Ovary (tissue), 9 donors: ENCODE results near the gene EYS. TPM values are rescaled to one million over a fixed set of nuclear protein-coding genes. Genes with fewer than 3 reads are reported as not detected.

Source experiments
- DNase-seq, 5 donors: peaks; one replicate each; pipeline ENCODE4 v3.0.0-alpha.2; 2019 to 2020
- H3K27ac ChIP-seq, 2 donors: fragments of 200-600 bp; one replicate each; pipeline versions ENCODE4 v1.5.1 to v1.8.0; 2019 to 2022
- H3K27me3 ChIP-seq: fragments of 200-600 bp; one replicate; pipeline ENCODE4 v1.8.0; 2022
- H3K36me3 ChIP-seq: fragments of 200-600 bp; sonication (generic); one replicate; pipeline ENCODE4 v1.5.1; 2019
- H3K4me1 ChIP-seq: one replicate; pipeline ENCODE4 v1.8.1; 2013; ENCODE audit warnings: mild to moderate bottlenecking, moderate library complexity; ENCODE audit not compliant: insufficient read depth
- H3K4me3 ChIP-seq: fragments of 200-600 bp; sonication (generic); one replicate; pipeline ENCODE4 v1.5.1; 2017
- H3K9me3 ChIP-seq, 2 donors: fragments of 200-600 bp in 1 of 2; sonication (generic) in 1 of 2; one replicate each; pipeline versions ENCODE4 v1.5.1 to v1.8.1; 2013 to 2019; ENCODE audit warnings: mild to moderate bottlenecking in 1 of 2, moderate library complexity in 1 of 2
- EP300 ChIP-seq: sonication (generic); formaldehyde crosslinking; IDR thresholded peaks from one replicate; pipeline ENCODE4 v1.6.1; 2017; ENCODE audit warnings: antibody characterized with exemption
- POLR2A ChIP-seq: fragments of 450-650 bp; IDR thresholded peaks from one replicate; pipeline ENCODE4 v1.6.1; 2017; ENCODE audit warnings: antibody characterized with exemption, mild to moderate bottlenecking, moderate library complexity
- WGBS, 3 donors: extraction: QIAGEN DNeasy Blood & Tissue Kit in 1 of 3; methylation state at CpG; one replicate each; pipeline versions ENCODE4 v1.1.5 to v1.1.7; 2013 to 2017; 5-methylcytosine and 5-hydroxymethylcytosine counted together
- intact Hi-C, 4 donors: fragments of 100-400 bp; cut with DNase I; formaldehyde crosslinking; loops; one replicate each; pipeline versions ENCODE4 v1.11.0 to v1.15.1; 2022 to 2023
- polyA plus RNA-seq, 2 donors: library from polyadenylated mRNA; stranded (reverse); fragments of 200-250 nt in 1 of 2; fragments of 350-450 nt in 1 of 2; fragmentation: Illumina TruSeq in 1 of 2; extraction: RNeasy Lipid Tissue Mini Kit (QIAGEN cat#74804) in 1 of 2; gene quantifications; one replicate each; pipeline ENCODE4 v1.2.3, GENCODE V29; 2013 to 2014
- total RNA-seq, 7 donors: library from RNA; depleted of rRNA in 2 of 7; stranded (reverse); fragments of >200 nt in 2 of 7; fragmentation: NEBNext Ultra II Directional in 3 of 7; extraction: Animal tissue kit (Norgen Biotek cat#: 25700) in 3 of 7; gene quantifications; one replicate each; pipeline versions ENCODE4 v1.1.0 to v1.2.4, GENCODE V29; 2016 to 2023
- TF ChIP-seq, protein P1 (sequence below), 3 donors: fragments of 450-650 bp in 2 of 3; fragments of 200-600 bp in 1 of 3; IDR thresholded peaks; one replicate each; pipeline versions ENCODE4 v1.5.1 to v1.8.0; 2016 to 2022; ENCODE audit warnings: antibody characterized with exemption in 3 of 3, mild to moderate bottlenecking in 1 of 3
- donor health status: DM: no; HTN: no; CAD: no; lungs with moderate emphysema.
- donor health status: DM: no; HTN: no; CAD: no.
- donor health status: Bipolar disorder and iron deficiency.
- donor health status: DM: yes; HTN: yes; CAD: no.
- donor health status: DM: no; HTN: no; CAD: no.
- donor health status: DM: yes; HTN: yes; CAD: no.

Gene EYS
- total and polyA plus RNA-seq, 9 donors = under 0.01 to 0.03 (median 0.01) TPM; not detected in 6

DNA sequence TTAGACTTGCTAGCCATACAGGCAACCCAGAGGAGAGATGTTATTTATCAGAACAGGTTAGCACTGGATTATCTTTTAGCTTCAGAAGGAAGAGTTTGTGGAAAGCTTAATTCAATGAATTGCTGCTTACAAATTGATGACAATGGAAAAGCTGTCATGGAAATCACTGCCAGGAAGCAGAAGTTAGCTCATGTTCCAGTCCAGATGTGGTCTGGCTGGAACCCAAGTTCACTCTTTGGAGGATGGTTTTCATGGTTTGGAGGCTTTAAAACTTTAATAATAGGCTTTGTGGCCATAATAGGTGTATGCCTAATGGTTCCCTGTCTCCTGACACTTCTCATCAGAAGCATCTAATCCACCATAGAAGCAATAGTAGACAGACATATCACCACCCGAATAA, 1372.4 kb downstream of the EYS start:
- H3K36me3 ChIP-seq = no peaks in the 10 kb centered on the region
- TF ChIP-seq EP300 = no peak
- TF ChIP-seq, protein P1, sequence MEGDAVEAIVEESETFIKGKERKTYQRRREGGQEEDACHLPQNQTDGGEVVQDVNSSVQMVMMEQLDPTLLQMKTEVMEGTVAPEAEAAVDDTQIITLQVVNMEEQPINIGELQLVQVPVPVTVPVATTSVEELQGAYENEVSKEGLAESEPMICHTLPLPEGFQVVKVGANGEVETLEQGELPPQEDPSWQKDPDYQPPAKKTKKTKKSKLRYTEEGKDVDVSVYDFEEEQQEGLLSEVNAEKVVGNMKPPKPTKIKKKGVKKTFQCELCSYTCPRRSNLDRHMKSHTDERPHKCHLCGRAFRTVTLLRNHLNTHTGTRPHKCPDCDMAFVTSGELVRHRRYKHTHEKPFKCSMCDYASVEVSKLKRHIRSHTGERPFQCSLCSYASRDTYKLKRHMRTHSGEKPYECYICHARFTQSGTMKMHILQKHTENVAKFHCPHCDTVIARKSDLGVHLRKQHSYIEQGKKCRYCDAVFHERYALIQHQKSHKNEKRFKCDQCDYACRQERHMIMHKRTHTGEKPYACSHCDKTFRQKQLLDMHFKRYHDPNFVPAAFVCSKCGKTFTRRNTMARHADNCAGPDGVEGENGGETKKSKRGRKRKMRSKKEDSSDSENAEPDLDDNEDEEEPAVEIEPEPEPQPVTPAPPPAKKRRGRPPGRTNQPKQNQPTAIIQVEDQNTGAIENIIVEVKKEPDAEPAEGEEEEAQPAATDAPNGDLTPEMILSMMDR (IDR thresholded peaks at IDR 0.05) = no peak
- no peak for TF ChIP-seq POLR2A
- no peaks in the 10 kb centered on the region for H3K4me1 ChIP-seq
- no peaks in the 10 kb centered on the region for H3K27me3 ChIP-seq
- 92 to 100% (median 98%) methylated on average over 1 of the region's 1 CpG for WGBS, 3 donors
- no peak overlapping the region for H3K27ac ChIP-seq
- no peak for DNase-seq
- no peak overlapping the region for H3K4me3 ChIP-seq
- intact Hi-C loops = no loop called here
- no peaks in the 10 kb centered on the region for H3K9me3 ChIP-seq

DNA sequence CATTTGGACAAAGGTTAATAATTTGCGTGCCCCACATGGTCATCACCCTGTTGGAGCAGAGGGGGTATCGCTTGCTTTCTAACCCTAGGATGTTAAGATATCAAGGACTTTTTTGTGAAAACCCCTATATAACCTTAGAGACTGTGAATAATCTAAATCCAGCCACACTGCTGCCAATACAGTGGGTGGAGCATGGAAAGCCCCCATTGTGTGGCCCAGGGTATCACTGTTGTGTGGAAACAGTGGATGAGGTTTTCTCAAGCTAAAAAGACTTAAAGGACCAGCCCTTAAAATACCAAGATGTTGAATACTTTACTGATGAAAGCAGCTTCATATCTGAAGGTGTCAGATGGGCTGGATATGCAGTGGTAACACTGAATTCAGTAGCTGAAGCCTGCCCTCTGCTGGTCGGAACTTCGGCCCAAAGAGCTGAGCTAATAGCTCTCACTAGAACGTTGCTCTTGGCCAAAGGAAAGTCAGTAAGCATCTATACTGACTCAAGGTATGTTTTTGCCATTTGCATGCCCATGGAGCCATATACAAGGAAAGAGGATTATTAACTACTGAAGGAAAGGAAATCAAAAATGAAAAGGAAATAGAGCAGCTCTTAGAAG, 1376.2 kb downstream of the EYS start:
- intact Hi-C loops = no loop called here
- no peaks in the 10 kb centered on the region for H3K36me3 ChIP-seq
- H3K4me1 ChIP-seq = no peaks in the 10 kb centered on the region
- TF ChIP-seq, protein P1 (IDR thresholded peaks at IDR 0.05) = no peak
- TF ChIP-seq EP300 = no peak
- TF ChIP-seq POLR2A = no peak
- no peak overlapping the region for H3K27ac ChIP-seq
- WGBS, 3 donors = 46 to 49% (median 46%) methylated on average over 5 of the region's 5 CpGs
- peak in 4 of 5 donors; percentile 25 to 59 (median 28) for DNase-seq
- no peaks in the 10 kb centered on the region for H3K27me3 ChIP-seq
- no peaks in the 10 kb centered on the region for H3K9me3 ChIP-seq
- no peak overlapping the region for H3K4me3 ChIP-seq

DNA sequence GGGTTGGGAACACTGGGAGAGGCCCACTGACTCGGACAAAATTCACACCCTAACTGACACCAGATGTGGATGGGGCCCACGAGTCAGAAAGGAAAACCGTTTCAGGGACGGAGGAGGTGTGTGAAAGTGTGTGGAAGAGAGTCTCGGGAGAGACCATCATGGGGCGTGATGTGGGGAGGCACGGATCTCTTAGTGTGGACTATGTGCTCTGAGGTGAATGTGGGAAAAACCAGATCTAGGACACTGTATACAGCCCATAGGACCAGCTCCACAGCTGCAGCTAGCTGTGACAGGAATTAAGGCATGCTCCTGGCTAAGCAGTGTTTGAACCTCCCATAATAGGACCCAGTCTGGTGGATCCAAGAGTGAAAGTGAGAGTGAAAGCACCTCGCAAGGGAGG, 1380.1 kb downstream of the EYS start:
- intact Hi-C loops = no loop called here
- H3K36me3 ChIP-seq = no peaks in the 10 kb centered on the region
- no peak overlapping the region for H3K4me3 ChIP-seq
- no peaks in the 10 kb centered on the region for H3K27me3 ChIP-seq
- no peak for TF ChIP-seq POLR2A
- TF ChIP-seq EP300 = no peak
- no peaks in the 10 kb centered on the region for H3K9me3 ChIP-seq
- H3K4me1 ChIP-seq = no peaks in the 10 kb centered on the region
- no peak overlapping the region for H3K27ac ChIP-seq
- DNase-seq = no peak
- WGBS, 3 donors = 92 to 94% (median 93%) methylated on average over 8 of the region's 8 CpGs

DNA sequence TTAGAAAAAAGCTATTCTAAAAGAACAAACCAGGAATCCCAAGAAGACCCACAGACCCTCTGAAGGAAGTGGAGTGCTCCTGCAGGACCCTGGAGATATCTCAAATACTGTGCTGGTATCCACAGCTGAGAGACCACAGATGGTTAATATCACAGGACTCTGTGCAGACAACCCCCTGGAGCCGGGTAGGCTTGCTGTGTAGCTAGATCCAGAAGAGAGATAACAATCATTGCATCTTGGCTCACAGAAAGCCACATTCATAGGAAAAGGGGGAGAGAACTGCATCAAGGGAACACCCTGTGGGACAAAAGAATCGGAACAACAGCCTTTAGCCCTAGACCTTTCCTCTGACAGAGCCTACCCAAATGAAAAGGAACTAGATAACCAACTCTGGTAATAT, 1381.9 kb downstream of the EYS start:
- no peak overlapping the region for H3K27ac ChIP-seq
- intact Hi-C loops = no loop called here
- no peaks in the 10 kb centered on the region for H3K36me3 ChIP-seq
- H3K27me3 ChIP-seq = no peaks in the 10 kb centered on the region
- H3K4me3 ChIP-seq = no peak overlapping the region
- DNase-seq = no peak
- TF ChIP-seq, protein P1 (IDR thresholded peaks at IDR 0.05) = no peak
- TF ChIP-seq EP300 (no peak), POLR2A (no peak)
- no peaks in the 10 kb centered on the region for H3K9me3 ChIP-seq
- H3K4me1 ChIP-seq = no peaks in the 10 kb centered on the region
- WGBS, 3 donors = 53 to 61% (median 56%) methylated on average over 2 of the region's 2 CpGs

DNA sequence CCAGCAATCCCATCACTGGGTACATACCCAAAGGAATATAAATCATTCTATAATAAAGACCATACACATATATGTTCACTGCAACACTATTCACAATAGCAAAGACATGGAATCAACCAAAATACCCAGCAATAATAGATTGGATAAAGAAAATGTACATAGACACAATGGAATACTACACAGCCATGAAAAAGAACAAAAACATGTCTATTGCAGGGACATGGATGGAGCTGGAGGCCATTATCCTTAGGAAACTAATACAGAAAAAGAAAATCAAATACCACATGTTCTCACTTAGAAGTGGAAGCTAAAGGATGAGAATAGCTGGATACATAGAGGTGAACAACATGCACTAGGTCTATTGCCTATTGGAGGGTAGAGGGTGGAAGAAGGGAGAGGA, 1396.8 kb downstream of the EYS start:
- TF ChIP-seq EP300 (no peak), POLR2A (no peak)
- TF ChIP-seq, protein P1 (IDR thresholded peaks at IDR 0.05) = no peak
- no peaks in the 10 kb centered on the region for H3K4me1 ChIP-seq
- no peak for DNase-seq
- H3K4me3 ChIP-seq = no peak overlapping the region
- no peaks in the 10 kb centered on the region for H3K27me3 ChIP-seq
- H3K9me3 ChIP-seq = no peaks in the 10 kb centered on the region
- H3K27ac ChIP-seq = no peak overlapping the region
- no peaks in the 10 kb centered on the region for H3K36me3 ChIP-seq
- intact Hi-C loops = no loop called here
